Measurements from ENCODE around the gene ARID3A. TPM values are rescaled to one million over a fixed set of nuclear protein-coding genes. Genes with fewer than 3 reads are reported as not detected.

ARID3A gene
- total and polyA plus RNA-seq, 2 donors (not counting 3 experiments of a cell fraction or from before 2014, with no cell fraction given), result 5.4 to 13.2 TPM

- Histone ChIP-seq H3K4me1 (ENCODE audit: control insufficient read depth, extremely low read depth, insufficient read depth, low read length) (no peaks in the 10 kb centered on the region), H3K9me1 (replicated peaks; ENCODE audit: control insufficient read depth, extremely low read depth, insufficient read depth, low read length) (no peaks in the 10 kb centered on the region), H3K4me2 (ENCODE audit: insufficient read depth, low read length) (no peak overlapping the region), H3K79me2 (ENCODE audit: control insufficient read depth, insufficient read depth, low read length) (no peaks in the 10 kb centered on the region), H3K9ac (replicated peaks; ENCODE audit: extremely low read depth, insufficient read depth, low read length) (no peak overlapping the region), H3K4me3 (replicated peaks in 1 of 3; ENCODE audit: insufficient read depth in 1 of 3, low read depth in 1 of 3, low read length in 3 of 3) (no peak overlapping the region), H3K27me3 (ENCODE audit: control insufficient read depth in 2 of 2, insufficient read depth in 2 of 2, low read length in 2 of 2) (peaks cover 20 to 27% of the 10 kb centered on the region in 2 experiments), H3K36me3 (ENCODE audit: control insufficient read depth in 2 of 2, extremely low read depth in 1 of 2, insufficient read depth in 2 of 2, low read length in 2 of 2) (peaks cover 0 to 2% of the 10 kb centered on the region in 2 experiments), H3K9me3 (replicated peaks; ENCODE audit: control insufficient read depth, insufficient read depth, low read length) (no peaks in the 10 kb centered on the region), H4K20me1 (replicated peaks; ENCODE audit: control insufficient read depth, extremely low read depth, insufficient read depth, low read length) (no peaks in the 10 kb centered on the region), H3K27ac (ENCODE audit: insufficient read depth, low read depth, low read length) (no peak overlapping the region), H2AFZ (ENCODE audit: low read depth, low read length) (no peak overlapping the region)
- TF ChIP-seq MAX (IDR thresholded peaks at IDR 0.05; ENCODE audit: insufficient read depth, insufficient read length) (no peak), POLR2AphosphoS5 (IDR thresholded peaks at IDR 0.05; ENCODE audit: insufficient read depth, low read depth, low read length) (no peak), EZH2 (IDR thresholded peaks at IDR 0.05; ENCODE audit: borderline replicate concordance, low read depth, low read length, severe bottlenecking) (peak; percentile 72), FOS (IDR thresholded peaks at IDR 0.05; ENCODE audit: borderline replicate concordance, insufficient read depth, low read length) (no peak), JUN (IDR thresholded peaks at IDR 0.05; ENCODE audit: borderline replicate concordance, insufficient read depth, insufficient read length, low read depth) (peak; percentile 41), MYC (IDR thresholded peaks at IDR 0.05; ENCODE audit: low read depth, low read length) (no peak)
- CTCF ChIA-PET, result no interaction called here
- BruUV-seq (replicated peaks), result no TSS peak
- FAIRE-seq, result no peak
- peak; percentile 35 for DNase-seq (ENCODE audit: low read depth, low spot score)
- dilution Hi-C loops (cut with MboI; ENCODE audit: extremely low pct_ligation_motif_present, low sequenced_read_pairs), result no loop called here
- POLR2A ChIA-PET, result interaction anchor here (0.5 kb wide), 1 partner anchor 864 kb away, joined by 7 read pairs; no protein-coding TSS in a partner anchor
- intact Hi-C loops (cut with micrococcal nuclease), result loop anchor here (5.0 kb wide), 1 partner anchor 246 kb away; the partner anchor contains the start of gene ATP5F1D
These were observed 70.4 kb downstream of the ARID3A start for GRCh38 chr19:996051-996838.

- no peaks in the 10 kb centered on the region for H3K9me1 ChIP-seq (replicated peaks; ENCODE audit: control insufficient read depth, extremely low read depth, insufficient read depth, low read length)
- H3K4me1 ChIP-seq (ENCODE audit: control insufficient read depth, extremely low read depth, insufficient read depth, low read length), result no peaks in the 10 kb centered on the region
- H3K79me2 ChIP-seq (ENCODE audit: control insufficient read depth, insufficient read depth, low read length), result no peaks in the 10 kb centered on the region
- no TSS peak for BruUV-seq (replicated peaks)
- peaks cover 0 to 2% of the 10 kb centered on the region in 2 experiments for H3K36me3 ChIP-seq (ENCODE audit: control insufficient read depth in 2 of 2, extremely low read depth in 1 of 2, insufficient read depth in 2 of 2, low read length in 2 of 2)
- no peaks in the 10 kb centered on the region for H4K20me1 ChIP-seq (replicated peaks; ENCODE audit: control insufficient read depth, extremely low read depth, insufficient read depth, low read length)
- no peak overlapping the region for H3K4me2 ChIP-seq (ENCODE audit: insufficient read depth, low read length)
- FAIRE-seq (no peak), DNase-seq (ENCODE audit: low read depth, low spot score) (no peak)
- H3K9ac ChIP-seq (replicated peaks; ENCODE audit: extremely low read depth, insufficient read depth, low read length), result no peak overlapping the region
- H3K4me3 ChIP-seq (replicated peaks in 1 of 3; ENCODE audit: insufficient read depth in 1 of 3, low read depth in 1 of 3, low read length in 3 of 3), result no peak overlapping the region
- ChIA-PET CTCF (no interaction called here), POLR2A (no interaction called here)
- no peak overlapping the region for H3K27ac ChIP-seq (ENCODE audit: insufficient read depth, low read depth, low read length)
- intact Hi-C loops (cut with micrococcal nuclease) (loop anchor here (5.0 kb wide), 1 partner anchor 244 kb away; the partner anchor contains the start of gene ATP5F1D), dilution Hi-C loops (cut with MboI; ENCODE audit: extremely low pct_ligation_motif_present, low sequenced_read_pairs) (no loop called here)
- H3K27me3 ChIP-seq (ENCODE audit: control insufficient read depth in 2 of 2, insufficient read depth in 2 of 2, low read length in 2 of 2), result peaks cover 20 to 27% of the 10 kb centered on the region in 2 experiments
- no peaks in the 10 kb centered on the region for H3K9me3 ChIP-seq (replicated peaks; ENCODE audit: control insufficient read depth, insufficient read depth, low read length)
- TF ChIP-seq CTCF (IDR thresholded peaks at IDR 0.05; ENCODE audit: extremely low read depth in 1 of 2, insufficient read depth in 1 of 2, low read depth in 1 of 2, low read length in 2 of 2), result no peak
- TF ChIP-seq JUN (IDR thresholded peaks at IDR 0.05; ENCODE audit: borderline replicate concordance, insufficient read depth, insufficient read length, low read depth), result no peak
- no peak for TF ChIP-seq FOS (IDR thresholded peaks at IDR 0.05; ENCODE audit: borderline replicate concordance, insufficient read depth, low read length)
- H2AFZ ChIP-seq (ENCODE audit: low read depth, low read length), result no peak overlapping the region
These were observed 72.2 kb downstream of the ARID3A start for GRCh38 chr19:998064-998463.
